IPS-20b (cell line): ENCODE results near the gene PARP1.

Experiments
- H3K27ac ChIP-seq: one replicate; pipeline ENCODE4 v1.5.1; 2013; ENCODE audit warnings: low read length
- H3K27me3 ChIP-seq: 2 replicates; pipeline ENCODE4 v1.6.1; 2013; ENCODE audit warnings: mild to moderate bottlenecking, low read length, inconsistent platforms; ENCODE audit not compliant: insufficient read depth
- H3K36me3 ChIP-seq: 2 replicates; pipeline ENCODE4 v1.6.1; 2013; ENCODE audit warnings: low read depth, mild to moderate bottlenecking, inconsistent platforms, low read length, moderate library complexity; ENCODE audit not compliant: insufficient read depth
- H3K4me1 ChIP-seq: 2 replicates; pipeline ENCODE4 v1.6.1; 2013; ENCODE audit warnings: mild to moderate bottlenecking, control low read depth, inconsistent platforms, low read length, moderate library complexity; ENCODE audit not compliant: insufficient read depth
- H3K4me3 ChIP-seq: 2 replicates; pipeline ENCODE4 v1.5.1; 2013; ENCODE audit warnings: mild to moderate bottlenecking, low read length, inconsistent platforms
- H3K9ac ChIP-seq: 2 replicates; pipeline ENCODE4 v1.6.1; 2013; ENCODE audit warnings: low read depth, mild to moderate bottlenecking, inconsistent platforms, low read length, moderate library complexity
- H3K9me3 ChIP-seq: 2 replicates; pipeline ENCODE4 v1.6.1; 2013; ENCODE audit warnings: mild to moderate bottlenecking, low read depth, low read length, inconsistent platforms; ENCODE audit not compliant: insufficient read depth

Gene PARP1

GRCh38 chr1:226384717-226385116, 23.2 kb downstream of the PARP1 start:
- no peak overlapping the region for H3K9ac ChIP-seq
- no peaks in the 10 kb centered on the region for H3K9me3 ChIP-seq
- peaks cover 100% of the 10 kb centered on the region for H3K36me3 ChIP-seq
- no peaks in the 10 kb centered on the region for H3K4me1 ChIP-seq
- no peak overlapping the region for H3K4me3 ChIP-seq
- H3K27me3 ChIP-seq = no peaks in the 10 kb centered on the region
- no peak overlapping the region for H3K27ac ChIP-seq

- Histone ChIP-seq H3K27me3 (no peaks in the 10 kb centered on the region), H3K4me1 (no peaks in the 10 kb centered on the region), H3K27ac (no peak overlapping the region), H3K9ac (no peak overlapping the region), H3K9me3 (no peaks in the 10 kb centered on the region), H3K4me3 (no peak overlapping the region), H3K36me3 (peaks cover 100% of the 10 kb centered on the region)
These were observed 23.9 kb downstream of the PARP1 start for GRCh38 chr1:226384040-226384439.

DNA sequence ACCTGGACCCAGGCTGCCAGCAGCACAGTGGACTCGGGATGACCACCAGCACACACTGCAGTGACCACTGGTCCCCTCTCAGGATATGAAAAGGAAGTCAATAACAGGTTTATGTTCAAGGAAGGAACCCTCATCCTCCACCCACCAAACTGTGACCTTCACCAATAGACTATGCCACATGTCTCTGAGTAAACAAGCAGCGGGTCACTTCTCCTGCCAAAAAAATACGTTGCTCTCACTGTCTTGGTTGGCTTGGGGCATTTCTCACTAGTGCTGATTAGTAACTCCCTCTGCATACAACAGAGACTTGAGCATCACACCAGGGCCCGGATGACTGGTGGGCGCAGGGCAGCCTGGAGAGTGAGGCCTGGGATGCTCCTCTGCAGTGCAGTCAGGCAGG, 25.9 kb downstream of the PARP1 start:
- H3K4me1 ChIP-seq = no peaks in the 10 kb centered on the region
- no peak overlapping the region for H3K9ac ChIP-seq
- no peak overlapping the region for H3K4me3 ChIP-seq
- peaks cover 100% of the 10 kb centered on the region for H3K36me3 ChIP-seq
- no peaks in the 10 kb centered on the region for H3K27me3 ChIP-seq
- H3K9me3 ChIP-seq = no peaks in the 10 kb centered on the region
- no peak overlapping the region for H3K27ac ChIP-seq

GRCh38 chr1:226381226-226381998, 26.5 kb downstream of the PARP1 start:
- Histone ChIP-seq H3K36me3 (peaks cover 100% of the 10 kb centered on the region), H3K9me3 (no peaks in the 10 kb centered on the region), H3K9ac (no peak overlapping the region), H3K4me3 (no peak overlapping the region), H3K27ac (no peak overlapping the region), H3K27me3 (no peaks in the 10 kb centered on the region), H3K4me1 (no peaks in the 10 kb centered on the region)

DNA sequence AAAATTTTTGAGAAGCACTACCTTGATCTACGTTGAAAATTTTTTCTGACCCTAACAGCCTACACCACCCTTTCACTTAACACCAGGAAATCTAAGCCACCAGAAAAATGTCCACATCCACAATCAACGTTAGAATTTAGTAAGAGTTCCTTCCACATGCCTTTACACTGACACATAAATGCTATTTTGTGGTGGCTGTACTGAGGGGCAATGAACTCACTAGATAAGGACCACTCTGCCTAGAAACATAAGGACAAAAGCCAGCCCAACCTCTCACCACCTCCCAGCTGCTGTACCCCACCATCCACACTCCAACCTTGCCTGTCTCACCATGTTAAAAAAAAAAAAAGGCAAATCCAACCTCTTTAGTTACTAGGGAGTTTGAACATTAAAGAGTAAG, 29.8 kb downstream of the PARP1 start:
- Histone ChIP-seq H3K4me1 (no peaks in the 10 kb centered on the region), H3K27me3 (no peaks in the 10 kb centered on the region), H3K36me3 (peaks cover 100% of the 10 kb centered on the region), H3K27ac (no peak overlapping the region), H3K9me3 (no peaks in the 10 kb centered on the region), H3K4me3 (no peak overlapping the region), H3K9ac (no peak overlapping the region)

DNA sequence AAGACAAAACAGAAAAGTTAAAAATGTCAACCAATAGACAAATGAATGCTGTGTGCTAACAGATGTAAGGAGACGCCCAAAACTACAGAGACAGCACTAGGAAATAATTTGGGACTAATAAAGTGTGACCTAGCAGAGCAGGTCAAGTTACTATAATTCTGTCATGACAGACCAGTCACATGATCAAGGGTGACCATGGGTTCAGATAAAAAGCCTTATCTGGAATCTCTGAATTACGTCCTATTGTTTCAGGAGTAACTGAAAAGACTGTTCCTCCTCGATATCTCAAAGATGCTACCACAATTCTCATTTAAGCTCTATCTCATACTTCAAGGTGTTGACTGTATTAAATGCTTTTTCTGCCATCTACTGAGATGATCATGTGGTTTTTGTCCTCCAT, 31.6 kb downstream of the PARP1 start:
- Histone ChIP-seq H3K9me3 (no peaks in the 10 kb centered on the region), H3K4me3 (no peak overlapping the region), H3K36me3 (peaks cover 100% of the 10 kb centered on the region), H3K27me3 (no peaks in the 10 kb centered on the region), H3K27ac (no peak overlapping the region), H3K4me1 (no peaks in the 10 kb centered on the region), H3K9ac (no peak overlapping the region)

DNA sequence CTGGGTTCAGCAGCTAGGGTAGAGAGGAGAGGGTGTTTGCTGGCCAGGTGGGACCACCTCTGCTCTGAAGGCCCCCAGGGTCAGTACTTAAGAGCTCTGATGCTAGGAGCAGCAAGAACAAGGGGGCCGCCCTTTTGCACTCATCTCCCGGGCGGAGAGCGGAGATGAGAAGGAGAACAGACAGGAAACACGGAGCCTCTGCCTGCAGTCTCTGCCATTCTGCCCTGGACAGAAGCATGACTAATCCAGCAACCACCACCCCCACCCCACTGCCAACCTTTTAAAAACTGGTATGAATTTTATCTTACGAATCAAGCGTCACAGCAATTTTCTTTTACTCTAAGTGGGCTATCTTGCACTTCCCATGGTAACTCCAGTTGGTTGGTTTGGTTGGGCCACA, 34.5 kb downstream of the PARP1 start:
- no peaks in the 10 kb centered on the region for H3K4me1 ChIP-seq

DNA sequence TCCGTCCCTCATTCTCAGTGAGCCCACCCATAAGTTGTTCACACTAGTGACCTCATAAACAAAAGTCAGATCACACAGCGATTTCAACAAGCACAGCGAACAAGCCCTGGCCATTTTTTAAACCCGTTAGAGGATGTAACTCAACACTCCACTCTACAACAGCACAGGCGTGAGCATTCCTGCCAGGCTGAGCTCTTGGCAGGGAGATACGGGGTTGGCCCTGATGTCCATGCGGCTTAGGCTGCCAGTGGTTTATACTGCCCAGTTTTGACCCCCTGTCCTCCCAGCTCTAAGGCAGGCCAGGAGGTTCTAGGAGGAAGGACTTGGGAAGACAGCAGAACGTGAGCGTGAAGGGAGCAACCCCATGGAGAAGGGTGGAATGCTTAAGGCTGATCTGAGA, 35.0 kb downstream of the PARP1 start:
- H3K36me3 ChIP-seq = peaks cover 100% of the 10 kb centered on the region
- H3K9me3 ChIP-seq = no peaks in the 10 kb centered on the region
- no peak overlapping the region for H3K27ac ChIP-seq
- no peaks in the 10 kb centered on the region for H3K27me3 ChIP-seq
- no peak overlapping the region for H3K4me3 ChIP-seq
- H3K4me1 ChIP-seq = no peaks in the 10 kb centered on the region
- H3K9ac ChIP-seq = no peak overlapping the region

More for the DNA sequence above, 34.5 kb downstream of the PARP1 start:
- peaks cover 100% of the 10 kb centered on the region for H3K36me3 ChIP-seq
- H3K4me3 ChIP-seq = no peak overlapping the region
- H3K9me3 ChIP-seq = no peaks in the 10 kb centered on the region
- no peak overlapping the region for H3K27ac ChIP-seq
- no peaks in the 10 kb centered on the region for H3K27me3 ChIP-seq
- no peak overlapping the region for H3K9ac ChIP-seq

- Histone ChIP-seq H3K27me3 (no peaks in the 10 kb centered on the region), H3K36me3 (peaks cover 100% of the 10 kb centered on the region), H3K27ac (no peak overlapping the region), H3K9me3 (no peaks in the 10 kb centered on the region), H3K4me3 (no peak overlapping the region), H3K4me1 (no peaks in the 10 kb centered on the region), H3K9ac (no peak overlapping the region)
These were observed 35.9 kb downstream of the PARP1 start for GRCh38 chr1:226371866-226372490.

- Histone ChIP-seq H3K9me3 (no peaks in the 10 kb centered on the region), H3K4me3 (no peak overlapping the region), H3K4me1 (no peaks in the 10 kb centered on the region), H3K27me3 (no peaks in the 10 kb centered on the region), H3K9ac (no peak overlapping the region), H3K27ac (no peak overlapping the region), H3K36me3 (peaks cover 100% of the 10 kb centered on the region)
These were observed 36.7 kb downstream of the PARP1 start for GRCh38 chr1:226371027-226371694.

DNA sequence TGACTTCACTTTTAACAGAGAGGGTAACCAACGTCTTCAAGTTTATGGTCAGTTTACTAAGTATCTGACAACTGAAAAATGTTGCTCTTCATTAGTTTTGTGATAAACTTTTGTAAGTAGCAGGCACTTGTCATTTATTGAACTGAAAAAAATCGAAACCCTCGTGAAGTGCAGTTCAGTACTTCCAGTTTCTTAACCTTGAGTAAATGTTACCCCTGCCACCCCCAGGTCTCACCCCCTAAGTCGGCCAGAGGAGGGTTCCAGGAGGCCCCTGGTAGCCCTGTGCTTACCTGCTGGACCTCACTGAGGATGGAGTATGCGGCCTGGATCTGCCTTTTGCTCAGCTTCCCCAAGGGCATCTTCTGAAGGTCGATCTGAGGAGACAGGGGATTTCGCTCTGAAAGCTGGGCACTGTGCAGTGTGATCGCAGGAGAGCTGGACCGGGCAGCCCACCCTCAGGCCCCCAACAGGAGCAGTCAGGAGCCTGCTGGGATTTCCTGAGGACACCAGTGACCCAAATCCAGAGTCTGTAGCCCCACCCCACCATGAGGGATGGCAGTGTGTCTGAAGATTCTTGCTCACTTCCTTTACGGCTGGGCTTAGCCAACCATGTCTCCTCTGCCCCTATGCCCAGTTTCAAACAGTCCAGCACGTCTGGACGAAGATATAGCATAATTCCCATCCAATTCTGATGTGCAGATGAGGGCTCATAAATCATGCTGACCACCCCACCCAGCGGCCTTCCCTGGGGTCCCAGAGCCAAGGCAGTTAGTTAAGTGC, 37.6 kb downstream of the PARP1 start:
- no peaks in the 10 kb centered on the region for H3K27me3 ChIP-seq
- no peak overlapping the region for H3K9ac ChIP-seq
- no peaks in the 10 kb centered on the region for H3K4me1 ChIP-seq
- no peaks in the 10 kb centered on the region for H3K9me3 ChIP-seq
- no peak overlapping the region for H3K27ac ChIP-seq
- H3K4me3 ChIP-seq = no peak overlapping the region
- H3K36me3 ChIP-seq = peaks cover 100% of the 10 kb centered on the region
